ENCODE measurements around the gene PTPRK.

The PTPRK gene

DNA sequence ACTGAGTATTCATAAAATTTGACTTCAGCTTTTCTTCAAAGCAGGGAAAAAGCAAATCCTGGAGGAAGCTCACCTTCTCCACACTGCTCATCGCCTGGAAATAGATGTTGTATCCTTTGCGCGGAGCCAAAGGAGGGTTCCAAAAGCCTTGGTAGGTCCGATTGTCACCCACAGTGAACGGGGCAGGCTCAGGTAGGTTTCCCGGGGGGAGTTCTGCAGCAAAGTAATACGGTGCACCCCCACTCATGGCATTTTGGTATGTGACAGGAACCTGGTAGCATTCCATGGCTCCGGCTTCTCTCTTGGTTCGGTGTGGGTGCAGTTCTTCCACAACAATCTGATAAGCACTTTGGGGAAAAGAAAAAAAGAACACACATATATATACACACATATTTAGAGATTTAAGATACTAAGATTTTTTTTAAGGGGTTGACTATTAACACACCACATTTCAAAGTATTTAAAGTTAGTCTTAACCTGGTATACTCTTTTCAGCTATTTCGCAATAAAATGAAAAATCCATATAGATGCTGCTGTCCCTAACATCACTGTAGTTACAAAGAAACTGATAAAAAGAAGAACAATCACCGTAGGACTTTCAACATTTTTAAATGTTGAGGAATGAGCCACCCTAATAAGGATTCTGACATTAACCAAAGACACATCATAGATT is 452.8 kb downstream of the PTPRK start:
- in situ Hi-C loops (cut with HindIII; ENCODE audit: low sequenced_read_pairs) = no loop called here
- no peak overlapping the region for H3K4me3 ChIP-seq (ENCODE audit: low read depth, low read length)
- TF ChIP-seq, protein P1, sequence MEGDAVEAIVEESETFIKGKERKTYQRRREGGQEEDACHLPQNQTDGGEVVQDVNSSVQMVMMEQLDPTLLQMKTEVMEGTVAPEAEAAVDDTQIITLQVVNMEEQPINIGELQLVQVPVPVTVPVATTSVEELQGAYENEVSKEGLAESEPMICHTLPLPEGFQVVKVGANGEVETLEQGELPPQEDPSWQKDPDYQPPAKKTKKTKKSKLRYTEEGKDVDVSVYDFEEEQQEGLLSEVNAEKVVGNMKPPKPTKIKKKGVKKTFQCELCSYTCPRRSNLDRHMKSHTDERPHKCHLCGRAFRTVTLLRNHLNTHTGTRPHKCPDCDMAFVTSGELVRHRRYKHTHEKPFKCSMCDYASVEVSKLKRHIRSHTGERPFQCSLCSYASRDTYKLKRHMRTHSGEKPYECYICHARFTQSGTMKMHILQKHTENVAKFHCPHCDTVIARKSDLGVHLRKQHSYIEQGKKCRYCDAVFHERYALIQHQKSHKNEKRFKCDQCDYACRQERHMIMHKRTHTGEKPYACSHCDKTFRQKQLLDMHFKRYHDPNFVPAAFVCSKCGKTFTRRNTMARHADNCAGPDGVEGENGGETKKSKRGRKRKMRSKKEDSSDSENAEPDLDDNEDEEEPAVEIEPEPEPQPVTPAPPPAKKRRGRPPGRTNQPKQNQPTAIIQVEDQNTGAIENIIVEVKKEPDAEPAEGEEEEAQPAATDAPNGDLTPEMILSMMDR (IDR thresholded peaks at IDR 0.05; ENCODE audit: low read depth, low read length) = no peak
- DNase-seq (ENCODE audit: low read depth, low spot score) = no peak

DNA sequence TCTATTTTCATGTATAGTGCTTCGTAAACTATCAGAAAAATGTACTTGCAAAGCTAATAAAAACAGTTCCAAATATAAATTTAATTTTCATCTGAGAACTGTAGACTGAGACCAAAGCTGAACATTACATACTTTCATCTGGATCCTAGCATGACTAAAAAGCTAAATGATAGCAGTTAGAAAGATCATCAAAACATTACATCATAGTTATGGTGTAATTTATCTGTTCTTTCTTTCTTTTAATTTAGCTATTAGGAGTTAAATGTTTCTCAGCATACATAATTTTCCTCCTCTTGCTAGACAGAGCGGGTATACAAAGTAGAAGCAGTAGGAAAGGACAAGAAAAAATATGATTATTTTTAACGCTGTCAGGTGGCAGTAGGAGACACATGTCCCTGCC is 455.3 kb downstream of the PTPRK start:
- in situ Hi-C loops (cut with HindIII; ENCODE audit: low sequenced_read_pairs) = no loop called here
- no peak overlapping the region for H3K4me3 ChIP-seq (ENCODE audit: low read depth, low read length)
- no peak for DNase-seq (ENCODE audit: low read depth, low spot score)
- TF ChIP-seq, protein P1 (IDR thresholded peaks at IDR 0.05; ENCODE audit: low read depth, low read length) = no peak

DNA sequence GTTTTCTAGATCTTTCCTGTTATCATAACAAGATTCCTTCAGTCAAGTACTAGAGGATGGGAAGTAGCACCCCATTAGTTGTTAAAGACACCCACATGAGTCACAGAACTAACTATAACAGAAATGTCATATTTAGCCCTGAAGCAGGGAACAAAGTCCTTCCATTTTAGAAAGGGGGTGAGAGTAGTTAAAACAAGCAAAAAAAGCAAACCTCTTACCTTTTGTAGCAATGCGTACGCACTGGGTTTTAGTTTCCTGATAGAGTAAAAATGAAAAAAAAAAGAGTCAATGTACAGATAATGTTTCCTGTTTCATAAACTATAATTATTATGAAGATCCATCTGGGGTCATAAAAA is 455.9 kb downstream of the PTPRK start:
- TF ChIP-seq, protein P1 (IDR thresholded peaks at IDR 0.05; ENCODE audit: low read depth, low read length) = no peak
- no peak overlapping the region for H3K4me3 ChIP-seq (ENCODE audit: low read depth, low read length)
- DNase-seq (ENCODE audit: low read depth, low spot score) = no peak
- in situ Hi-C loops (cut with HindIII; ENCODE audit: low sequenced_read_pairs) = no loop called here

DNA sequence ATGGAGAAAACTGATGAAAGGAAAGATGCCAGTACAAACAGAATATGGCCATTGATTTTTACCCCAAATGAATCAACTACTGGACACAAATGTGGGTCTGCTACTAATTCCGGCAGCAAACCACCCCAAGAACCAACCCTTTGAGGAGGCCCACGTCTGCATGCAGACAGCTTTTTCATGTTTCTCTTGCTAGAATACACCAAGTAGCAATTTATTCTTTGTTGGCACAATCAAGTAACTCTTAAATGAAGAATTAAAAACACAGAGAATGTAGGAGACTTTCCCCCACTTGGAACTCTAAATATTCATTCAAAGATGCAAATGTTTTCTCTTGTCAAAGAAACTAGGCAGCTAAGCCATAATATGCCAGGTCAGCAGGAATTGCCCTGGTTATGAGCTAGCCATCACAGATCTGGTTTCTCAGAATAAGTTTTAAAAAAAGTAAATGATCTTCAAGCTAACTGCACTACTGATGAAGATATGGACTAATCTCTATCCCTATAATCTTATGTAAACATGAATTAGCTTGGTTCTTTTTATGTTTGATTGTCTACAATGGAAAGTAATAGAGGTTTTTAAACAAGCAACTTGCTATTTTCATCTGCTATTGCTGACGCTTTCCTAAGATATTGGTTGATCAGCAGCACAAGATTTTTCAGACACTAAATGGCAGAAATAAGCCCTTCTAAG is 456.4 kb downstream of the PTPRK start:
- no peak for DNase-seq (ENCODE audit: low read depth, low spot score)
- H3K4me3 ChIP-seq (ENCODE audit: low read depth, low read length) = no peak overlapping the region
- TF ChIP-seq, protein P1 (IDR thresholded peaks at IDR 0.05; ENCODE audit: low read depth, low read length) = no peak
- in situ Hi-C loops (cut with HindIII; ENCODE audit: low sequenced_read_pairs) = no loop called here

DNA sequence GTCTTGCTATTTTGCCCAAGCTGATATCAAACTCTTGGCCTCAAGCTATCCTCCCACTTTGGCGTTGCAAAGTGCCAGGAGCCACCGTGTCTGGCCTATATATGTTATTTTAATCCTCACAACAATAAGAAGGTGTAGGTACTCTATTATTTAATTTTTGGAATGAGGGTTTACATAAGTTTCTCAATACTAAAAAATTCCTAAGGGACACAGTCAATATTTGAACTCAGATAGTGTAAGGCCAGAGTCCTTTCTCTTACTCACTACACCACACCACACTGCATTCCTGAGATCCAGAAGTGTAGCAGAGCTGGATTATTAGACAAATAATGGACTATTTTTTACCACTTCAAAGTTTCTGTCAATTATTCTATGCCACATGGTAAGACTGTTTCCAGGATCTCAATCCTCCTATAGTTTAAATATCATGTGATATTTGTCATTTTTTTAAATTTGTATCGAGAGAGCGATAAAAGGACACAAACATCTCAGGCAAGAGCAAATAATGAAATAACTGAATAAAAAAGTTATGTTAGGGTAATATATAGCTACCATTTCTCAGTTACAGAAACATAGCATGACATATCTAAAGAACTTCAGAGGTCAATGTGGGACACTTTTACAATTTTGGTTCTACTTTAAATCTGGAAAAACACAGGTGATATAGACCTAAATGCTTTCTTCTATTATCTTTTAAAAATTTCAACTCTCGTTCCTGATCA is 457.4 kb downstream of the PTPRK start:
- TF ChIP-seq, protein P1 (IDR thresholded peaks at IDR 0.05; ENCODE audit: low read depth, low read length) = no peak
- no peak for DNase-seq (ENCODE audit: low read depth, low spot score)
- no peak overlapping the region for H3K4me3 ChIP-seq (ENCODE audit: low read depth, low read length)
- in situ Hi-C loops (cut with HindIII; ENCODE audit: low sequenced_read_pairs) = no loop called here

DNA sequence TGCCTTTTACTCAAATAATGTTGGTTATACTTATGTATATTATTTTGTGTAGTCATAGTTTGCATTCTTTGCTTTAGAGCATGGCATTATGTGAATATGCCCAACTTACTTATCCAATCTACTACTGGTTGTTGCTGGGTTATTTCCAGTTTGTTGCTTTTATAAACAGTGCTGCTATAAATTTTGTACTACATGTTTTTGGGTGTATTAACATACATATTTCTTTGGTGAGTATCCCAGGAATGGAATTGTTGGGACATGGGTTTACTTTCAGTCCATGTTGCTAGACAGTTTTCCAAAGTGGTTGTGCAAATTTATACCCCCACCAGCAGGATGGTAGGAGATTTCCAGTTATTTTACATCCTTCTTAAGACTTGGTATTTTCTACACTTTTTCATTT is 462.5 kb downstream of the PTPRK start:
- in situ Hi-C loops (cut with HindIII; ENCODE audit: low sequenced_read_pairs) = no loop called here
- DNase-seq (ENCODE audit: low read depth, low spot score) = no peak
- TF ChIP-seq, protein P1 (IDR thresholded peaks at IDR 0.05; ENCODE audit: low read depth, low read length) = no peak
- H3K4me3 ChIP-seq (ENCODE audit: low read depth, low read length) = no peak overlapping the region
